Medulla oblongata (tissue), 1 donor: Measurements from ENCODE around the gene LAMB4.
A peak's percentile ranks its signal among the peaks of the same experiment; 100 is the strongest.

Experiments
- DNase-seq: peaks from one replicate; pipeline ENCODE4 v3.0.0-alpha.2; 2015; ENCODE audit errors: extremely low spot score

LAMB4 gene

DNA sequence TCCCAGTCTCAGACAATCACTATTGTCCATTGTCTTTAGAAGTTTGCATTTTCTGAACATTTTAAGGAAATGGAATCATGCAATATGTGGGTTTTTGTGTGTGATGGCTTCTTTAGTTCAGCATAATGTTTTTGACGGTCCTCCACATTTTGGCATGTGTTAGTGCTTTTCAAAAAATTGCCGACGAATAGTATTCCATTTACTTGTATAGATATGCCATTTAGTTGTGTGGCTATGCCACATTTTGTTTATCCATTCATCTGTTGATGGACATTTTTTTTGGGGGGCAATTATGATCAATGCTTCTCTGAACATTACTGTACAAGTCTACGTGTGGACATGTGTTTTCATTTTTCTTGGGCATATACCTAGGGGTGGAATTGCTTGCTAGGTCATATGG, 12.0 kb upstream of the LAMB4 start:
- DNase-seq = peak; percentile 15

DNA sequence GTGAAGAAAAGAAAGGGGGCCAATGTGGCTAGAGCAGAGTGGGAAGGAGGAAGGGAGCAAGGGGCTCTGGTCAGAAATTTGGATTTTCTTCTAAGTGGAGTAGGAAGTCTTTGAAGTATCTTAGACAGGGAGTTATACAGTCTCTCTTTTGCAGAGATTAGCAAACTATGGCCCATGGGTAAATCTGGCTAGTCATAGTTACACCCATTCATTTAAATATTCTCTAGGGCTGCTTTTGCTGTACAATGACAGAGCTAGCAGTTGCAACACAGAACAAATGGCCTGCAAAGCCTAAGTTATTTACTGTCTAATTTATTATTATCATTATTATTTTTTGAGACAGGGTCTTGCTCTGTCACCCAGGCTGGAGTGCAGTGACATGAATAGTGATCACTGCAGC, 10.5 kb upstream of the LAMB4 start:
- DNase-seq = no peak

DNA sequence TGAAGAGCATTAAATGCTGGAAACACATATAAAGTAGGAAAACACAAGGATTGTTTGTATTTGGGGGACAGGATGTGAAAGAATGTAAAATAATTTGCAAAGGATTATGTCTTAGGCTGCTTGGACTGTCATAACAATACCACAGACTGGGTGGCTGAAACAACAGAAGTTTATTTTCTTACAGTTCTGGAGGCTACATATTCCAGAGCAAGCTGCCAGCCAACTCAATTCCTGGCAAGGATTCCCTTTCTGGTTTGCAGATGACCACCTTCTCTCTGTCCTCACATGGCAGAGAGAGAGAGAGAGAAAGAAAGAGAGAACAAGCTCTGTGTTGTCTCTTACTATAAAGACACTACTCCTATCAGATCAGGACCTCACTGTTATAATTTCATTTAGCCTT, 8.8 kb upstream of the LAMB4 start:
- DNase-seq = no peak

DNA sequence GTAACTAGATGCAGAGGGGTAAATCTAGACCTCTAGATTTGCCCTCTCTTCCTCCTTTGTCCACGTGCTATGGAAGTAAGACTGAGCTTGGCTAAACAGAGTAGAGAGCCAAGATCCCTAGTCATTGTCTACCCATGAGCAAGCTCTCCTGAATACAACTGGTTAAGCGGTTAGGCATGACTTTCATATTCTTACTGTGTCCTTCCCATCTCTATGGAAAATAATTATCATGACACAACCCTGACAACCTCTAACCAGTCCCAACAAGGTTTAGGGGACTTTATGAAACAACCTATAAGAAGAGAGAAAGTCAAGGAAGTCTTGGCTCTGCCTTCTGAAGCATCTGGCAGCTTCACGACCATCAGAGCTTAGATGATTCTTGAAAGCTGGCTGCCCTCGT, 7.8 kb upstream of the LAMB4 start:
- no peak for DNase-seq

DNA sequence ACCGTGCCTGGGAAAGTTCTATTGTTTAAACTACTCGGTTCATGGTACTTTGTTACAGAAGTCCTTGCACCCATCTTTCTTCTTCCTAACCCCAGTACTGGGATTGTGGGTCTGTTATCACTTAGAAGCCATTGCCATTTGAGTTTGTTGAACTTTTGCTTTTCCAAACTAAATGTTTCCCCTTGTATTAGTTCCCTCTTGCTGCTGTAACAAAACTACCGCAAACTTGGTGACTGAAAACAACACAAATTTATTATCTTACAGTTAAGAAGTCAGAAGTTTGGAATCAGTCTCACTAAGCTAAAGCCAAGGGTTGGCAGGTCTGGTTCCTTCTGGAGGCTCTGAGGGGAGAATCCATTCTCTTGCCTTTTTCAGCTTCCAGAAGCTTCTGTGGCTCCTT, 6.9 kb upstream of the LAMB4 start:
- DNase-seq = no peak

DNA sequence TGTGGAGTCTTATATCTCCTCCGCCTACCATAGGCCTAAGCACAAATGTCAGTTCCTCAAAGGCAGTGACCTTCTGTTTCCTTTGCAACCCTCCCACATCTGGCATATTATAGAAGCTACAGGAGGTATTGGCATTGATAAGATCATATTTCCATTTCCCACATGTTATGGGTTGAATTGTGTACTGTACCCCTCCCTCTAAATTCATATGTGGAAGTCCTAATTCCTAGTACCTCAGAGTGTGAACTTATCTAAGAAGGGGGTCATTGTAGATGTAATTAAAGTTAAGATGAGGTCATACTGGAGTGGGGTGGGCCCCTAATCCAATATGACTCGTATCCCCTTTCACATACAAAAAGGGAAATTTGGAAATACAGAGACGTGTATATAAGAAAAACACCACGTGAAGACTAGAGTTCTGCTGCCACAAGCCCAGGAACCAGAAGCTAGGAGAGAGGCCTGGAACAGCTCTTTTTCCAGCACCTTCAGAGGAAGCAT, 6.1 kb upstream of the LAMB4 start:
- no peak for DNase-seq

DNA sequence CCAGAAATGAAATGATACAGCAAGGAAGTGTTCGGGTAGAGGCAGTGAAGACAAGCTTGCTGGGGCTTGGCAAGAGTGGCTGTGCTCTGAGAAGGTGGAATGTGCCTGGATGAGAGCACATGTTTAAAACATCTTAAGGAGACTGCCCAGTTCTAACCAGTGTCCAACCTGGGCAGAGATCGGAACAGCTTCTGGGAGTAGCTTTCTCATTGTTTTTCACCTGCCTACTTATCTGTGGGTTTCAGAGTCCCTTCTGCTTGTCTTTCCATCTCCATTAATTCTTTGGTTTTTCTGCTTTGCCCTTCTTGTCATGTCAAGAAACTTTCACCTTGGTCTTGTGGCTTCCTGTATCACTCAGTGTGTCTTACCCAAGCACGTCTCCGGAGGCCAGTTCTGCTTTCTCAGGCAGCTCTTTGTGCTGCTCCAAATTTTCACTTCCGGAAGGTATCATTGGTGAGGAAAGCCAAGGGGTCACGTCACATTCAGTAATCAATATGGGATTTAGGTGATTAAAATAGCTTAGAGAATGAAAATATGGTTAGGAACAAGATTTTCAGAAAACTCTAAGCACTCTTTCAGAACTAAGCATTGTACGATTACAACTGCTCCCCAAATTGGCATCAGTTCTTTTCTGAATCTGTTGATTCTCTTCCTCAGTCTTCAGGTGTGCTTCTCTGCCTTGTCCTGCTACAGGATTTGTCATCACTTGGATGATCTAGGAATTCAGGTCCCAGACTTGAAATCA, 5.5 kb upstream of the LAMB4 start:
- DNase-seq = no peak

DNA sequence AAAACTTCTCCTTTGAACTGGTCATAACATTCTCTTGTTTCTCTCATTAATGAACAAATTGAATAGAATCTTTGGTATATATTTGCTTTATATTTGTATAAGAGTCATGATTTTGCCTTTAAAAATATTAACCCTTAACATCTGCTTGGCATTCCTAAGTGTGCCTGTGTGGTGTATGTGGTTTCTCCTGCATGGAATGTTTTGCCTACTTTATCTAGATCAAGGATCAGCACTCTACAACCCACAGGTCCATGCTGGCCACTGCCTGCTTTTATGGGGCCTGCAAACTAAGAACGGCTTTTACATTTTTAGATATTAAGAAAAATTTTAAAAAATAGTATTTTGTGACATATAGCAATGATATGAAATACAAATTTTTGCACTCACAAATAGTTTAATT, 4.3 kb upstream of the LAMB4 start:
- no peak for DNase-seq

DNA sequence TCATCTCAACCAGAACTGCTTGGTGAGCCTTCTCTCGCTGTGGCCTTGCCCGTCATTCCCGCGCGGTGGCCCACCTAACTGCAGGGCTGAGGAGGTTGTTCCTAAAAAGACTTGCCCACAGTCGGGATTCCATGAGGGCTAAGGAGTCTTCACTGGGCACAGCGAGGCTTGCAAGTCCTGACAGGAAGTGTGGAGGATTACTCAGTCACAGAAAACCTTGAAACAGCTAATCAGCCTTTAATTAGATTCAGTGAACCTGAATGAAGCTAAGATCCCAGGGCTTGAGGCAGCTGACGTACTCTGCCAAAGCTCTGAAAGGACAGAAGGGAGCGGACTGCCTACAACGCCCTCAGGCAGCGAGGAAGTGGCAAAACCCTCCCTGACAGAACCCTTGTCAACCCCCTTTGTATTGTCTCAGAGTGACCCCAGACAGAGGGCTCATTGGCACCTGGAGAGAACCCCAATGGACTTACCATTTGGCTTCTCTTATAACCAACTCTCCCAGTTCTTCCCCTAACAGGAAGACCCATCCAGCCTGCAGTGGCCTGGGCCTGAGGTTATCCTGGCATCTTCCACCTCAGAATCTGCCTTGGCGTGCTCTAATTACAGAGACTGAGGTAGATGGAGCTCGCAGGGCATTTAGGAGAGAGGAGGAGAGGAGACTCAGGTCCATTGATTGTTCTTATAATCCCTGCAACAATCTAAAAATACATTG, 2.5 kb upstream of the LAMB4 start:
- no peak for DNase-seq

DNA sequence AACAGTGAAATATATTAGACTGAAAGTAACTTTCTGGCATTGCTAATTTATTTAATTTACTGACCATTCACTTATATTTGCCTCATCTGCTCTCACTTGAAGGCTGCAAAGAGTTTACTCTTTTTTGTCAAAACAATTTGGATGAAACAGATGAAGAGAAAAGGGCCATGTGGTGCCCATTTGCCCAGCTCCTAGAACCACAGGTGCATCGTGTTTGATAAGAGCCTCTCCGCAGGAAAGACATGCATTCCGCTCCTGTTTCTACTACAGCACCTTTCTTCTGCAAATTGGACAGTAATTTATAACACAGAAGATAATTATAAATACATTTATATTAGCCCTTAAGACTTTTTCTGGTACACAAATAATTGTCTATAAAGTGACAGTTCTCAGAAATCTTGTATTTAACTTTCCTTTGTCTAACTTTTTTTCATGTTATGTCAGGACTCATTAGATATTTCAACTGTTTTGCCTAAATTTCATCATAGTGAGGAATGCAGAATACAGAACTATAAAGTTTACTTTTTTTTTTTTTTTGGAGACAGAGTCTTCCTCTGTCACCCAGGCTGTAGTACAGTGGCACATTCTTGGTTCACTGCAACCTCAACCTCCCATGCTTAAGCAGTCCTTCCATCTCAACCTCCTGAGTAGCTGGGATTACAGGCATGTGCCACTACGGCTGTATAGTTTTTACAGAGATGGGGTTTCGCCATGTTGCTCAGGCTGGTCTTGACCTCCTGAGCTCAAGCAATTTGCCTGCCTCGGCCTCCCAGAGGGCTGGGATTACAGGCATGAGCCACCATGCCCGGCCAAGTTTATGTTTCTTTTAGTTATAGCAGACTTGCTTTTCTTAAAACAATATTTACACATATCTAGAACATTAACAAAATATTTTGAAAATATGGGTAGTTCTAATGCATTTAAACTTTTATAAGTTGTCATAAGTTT, 869 bp downstream of the LAMB4 start:
- DNase-seq = no peak

DNA sequence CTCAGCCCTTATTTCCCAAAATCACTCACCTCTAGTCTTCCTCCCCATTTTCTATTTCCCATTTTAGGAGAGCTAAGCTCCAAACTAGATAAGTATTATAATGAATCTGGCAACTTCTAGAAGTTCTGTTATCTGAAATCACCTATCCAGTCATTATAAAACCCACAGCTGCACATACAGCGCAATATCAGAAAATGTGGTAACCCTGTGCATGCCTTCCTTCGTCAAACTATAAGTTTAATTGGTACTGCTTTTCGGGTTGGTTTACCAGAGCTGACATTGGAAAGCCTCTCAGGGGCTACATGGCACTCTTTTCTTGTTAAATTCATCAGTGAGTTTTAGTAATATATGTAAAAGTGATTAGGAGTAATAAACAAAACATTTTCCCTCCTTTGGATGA, 1.6 kb downstream of the LAMB4 start:
- no peak for DNase-seq

DNA sequence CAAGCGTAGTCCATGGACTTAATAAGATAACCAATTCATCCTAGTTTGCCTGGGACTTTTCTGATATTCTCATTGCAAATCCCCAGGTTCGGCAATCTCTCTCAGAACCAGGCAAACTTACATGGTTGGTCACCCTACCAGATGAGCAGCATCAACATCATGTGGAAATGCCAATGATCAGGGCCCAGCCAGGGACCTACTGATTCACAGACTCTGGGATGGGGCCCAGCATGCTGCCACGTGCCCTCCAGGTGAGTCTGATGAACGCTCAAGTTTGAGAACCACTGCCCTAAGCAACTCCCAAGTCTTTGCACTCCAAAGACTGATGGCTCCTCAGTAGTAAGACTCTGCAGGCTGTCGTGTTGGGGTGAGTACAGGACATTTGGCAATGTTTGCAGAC, 2.7 kb downstream of the LAMB4 start:
- no peak for DNase-seq

DNA sequence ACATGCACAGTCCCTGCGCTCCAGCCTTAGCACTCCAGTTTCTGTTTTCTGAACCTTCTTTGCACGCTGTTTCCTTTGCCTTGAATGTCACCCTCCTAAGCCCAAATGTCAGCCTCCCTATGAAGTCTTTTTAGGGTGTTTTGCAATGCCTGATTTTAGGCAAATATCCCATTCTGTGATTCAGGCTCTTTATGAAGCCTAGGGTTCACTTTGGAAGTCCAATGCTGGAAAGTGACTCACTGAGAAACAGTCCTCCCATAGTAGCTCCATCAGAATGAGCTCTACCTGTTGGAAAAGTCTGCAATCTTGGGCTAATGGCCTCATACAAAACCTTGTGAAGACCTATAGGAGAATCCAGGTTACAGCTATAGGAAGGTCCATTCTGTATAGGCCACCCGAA, 5.3 kb downstream of the LAMB4 start:
- DNase-seq = no peak

DNA sequence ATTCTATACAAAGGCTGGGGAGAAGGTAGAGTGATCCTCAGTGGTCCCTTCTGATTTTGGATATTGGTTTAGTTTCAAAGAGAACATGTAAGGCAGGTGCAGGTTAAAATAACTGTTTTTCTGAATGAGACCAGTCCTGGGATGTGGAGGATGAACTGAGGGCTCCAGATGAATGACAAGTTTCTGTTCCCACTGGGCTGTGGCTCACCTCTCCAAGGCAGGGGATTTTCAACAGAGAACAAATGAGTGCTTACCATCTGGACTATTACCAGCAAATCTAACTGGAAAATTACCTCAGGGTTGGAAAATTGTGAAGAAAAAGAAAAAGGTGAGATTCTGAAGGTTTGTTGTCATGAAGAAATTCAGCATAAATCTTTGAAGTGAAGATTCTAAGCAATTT, 8.0 kb downstream of the LAMB4 start:
- no peak for DNase-seq

DNA sequence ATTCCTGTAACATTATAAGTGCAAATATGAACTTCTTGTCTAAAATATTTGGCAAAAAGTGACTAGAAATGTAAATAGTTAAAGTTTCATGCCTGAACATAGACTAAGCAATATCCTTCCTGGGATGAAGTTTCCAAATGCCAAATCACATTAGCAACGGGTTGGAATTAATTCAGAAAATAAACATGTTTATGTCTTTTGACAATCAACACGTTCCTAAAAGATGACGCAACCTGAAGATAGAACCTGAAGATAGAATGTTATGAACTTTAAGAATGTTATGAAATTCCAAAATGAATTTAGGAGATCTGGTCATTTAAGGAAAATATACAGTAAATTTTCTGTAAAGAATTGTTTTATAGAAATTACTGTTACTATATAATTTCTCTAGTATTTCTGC, 9.2 kb downstream of the LAMB4 start:
- no peak for DNase-seq

DNA sequence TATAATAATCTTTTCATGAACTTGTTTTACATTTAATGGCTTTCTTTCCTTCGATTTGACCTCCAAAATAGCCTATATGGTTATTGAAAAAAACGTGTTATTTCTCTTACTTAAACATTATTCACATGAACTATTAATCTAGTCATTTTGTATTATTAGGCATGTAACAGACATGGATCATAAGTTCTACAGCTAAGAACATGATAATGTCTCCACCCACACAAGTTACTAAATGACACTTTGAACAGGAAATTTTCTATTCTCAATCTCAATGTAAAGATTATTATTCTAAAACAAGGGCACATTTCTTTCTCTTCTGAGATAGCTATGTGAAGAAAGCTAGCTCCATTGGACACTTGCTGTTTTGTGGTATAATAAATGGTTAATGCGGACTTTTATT, 10.0 kb downstream of the LAMB4 start:
- no peak for DNase-seq

DNA sequence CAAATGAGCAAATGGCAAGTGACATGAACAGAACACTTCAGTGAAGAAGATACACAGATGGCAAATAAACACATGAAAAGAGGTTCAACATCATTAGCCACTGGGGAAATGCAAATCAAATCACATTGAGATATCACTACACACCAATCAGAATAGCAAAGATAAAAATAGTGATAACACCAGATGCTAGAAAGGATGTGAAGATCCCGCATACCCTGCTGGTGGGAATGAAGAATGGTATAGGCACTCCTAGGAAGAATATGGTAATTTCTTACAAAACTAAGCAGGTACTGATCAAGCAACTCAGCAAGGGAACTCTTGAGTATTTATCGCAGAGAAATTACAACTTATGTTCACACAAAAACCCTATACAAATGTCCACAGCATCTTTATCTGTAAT, 11.2 kb downstream of the LAMB4 start:
- DNase-seq = no peak

DNA sequence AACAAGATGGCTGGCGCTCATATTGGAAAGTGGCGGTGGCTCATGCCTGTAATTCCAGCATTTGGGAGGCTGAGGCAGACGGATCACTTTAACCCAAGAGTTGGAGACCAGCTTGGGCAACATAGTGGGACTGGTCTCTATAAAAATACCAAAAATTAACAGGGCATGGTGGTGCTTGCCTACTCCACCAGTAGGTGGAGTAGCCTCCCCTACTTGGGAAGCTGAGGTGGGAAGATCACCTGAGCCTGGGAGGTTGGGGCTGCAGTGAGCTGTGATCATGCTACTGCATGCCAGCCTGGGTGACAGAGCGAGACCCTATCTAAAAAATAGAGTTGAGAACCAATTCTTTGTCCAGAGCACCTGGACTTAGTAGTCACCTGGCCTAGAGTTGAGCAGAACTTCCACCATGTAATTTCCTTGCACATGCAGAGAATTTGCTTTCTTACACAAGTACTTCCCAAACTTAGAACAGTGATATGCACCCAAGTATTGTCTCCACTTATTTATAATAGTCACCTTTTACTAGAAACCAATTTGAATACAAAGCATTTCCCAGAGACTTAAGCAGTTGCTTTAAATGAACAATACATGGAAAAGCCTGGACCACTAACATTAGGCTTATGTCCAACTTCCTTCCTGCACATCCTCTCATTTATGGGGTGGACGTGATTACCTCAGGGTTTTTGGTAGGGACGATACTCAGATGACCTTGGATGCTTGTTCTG, 15.9 kb downstream of the LAMB4 start:
- DNase-seq = no peak

DNA sequence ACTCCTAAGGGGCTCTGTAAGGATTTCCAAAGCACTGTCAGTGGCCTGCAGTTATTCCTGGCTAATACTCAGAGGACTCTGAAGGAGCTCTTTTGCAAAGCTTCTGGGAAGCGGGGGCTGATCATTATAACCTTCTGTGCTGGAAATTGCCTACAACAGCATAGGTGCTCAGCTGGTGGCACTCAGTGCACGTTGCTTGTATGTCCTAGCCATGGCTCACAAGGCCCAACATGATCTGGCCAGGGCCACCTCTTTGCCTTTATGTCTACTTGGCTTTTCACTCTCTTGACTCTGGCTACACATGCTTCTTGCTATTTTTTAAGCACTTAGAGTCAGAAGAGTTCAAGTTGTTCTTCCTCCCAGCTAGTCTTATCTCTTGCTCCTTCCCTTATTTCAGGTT, 17.5 kb downstream of the LAMB4 start:
- no peak for DNase-seq

DNA sequence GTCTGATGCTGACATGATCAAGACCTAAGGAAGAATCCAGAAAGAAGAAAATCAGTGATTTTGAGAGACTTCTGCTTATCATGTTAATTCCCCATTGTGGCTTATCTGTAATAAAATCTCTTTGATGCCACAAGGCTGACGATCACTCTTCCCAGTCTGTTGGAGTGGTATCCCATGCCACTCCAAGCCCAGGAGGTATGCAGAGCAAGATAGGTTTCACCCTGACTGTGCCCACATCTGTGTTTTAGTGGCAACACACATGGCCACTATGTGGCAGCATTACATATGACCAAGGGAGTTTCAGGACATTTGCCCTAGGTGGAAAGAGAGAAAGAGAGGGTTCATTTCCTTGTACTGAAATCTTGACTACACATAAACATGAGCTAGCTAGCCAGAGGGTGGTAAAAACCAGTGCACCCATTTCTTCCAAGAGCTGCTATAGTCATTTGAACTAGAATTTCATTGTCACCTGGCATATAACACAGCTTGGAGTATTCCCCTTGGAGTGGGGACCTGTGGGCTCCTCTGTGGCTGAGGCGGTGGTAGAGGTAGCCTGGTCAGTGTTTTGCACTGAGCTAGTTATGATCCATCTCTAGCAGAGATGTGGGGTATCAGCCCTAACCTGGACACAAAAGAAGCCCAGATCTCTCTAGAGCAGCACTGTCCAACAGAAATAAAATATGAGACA, 20.8 kb downstream of the LAMB4 start:
- DNase-seq = peak; percentile 21

DNA sequence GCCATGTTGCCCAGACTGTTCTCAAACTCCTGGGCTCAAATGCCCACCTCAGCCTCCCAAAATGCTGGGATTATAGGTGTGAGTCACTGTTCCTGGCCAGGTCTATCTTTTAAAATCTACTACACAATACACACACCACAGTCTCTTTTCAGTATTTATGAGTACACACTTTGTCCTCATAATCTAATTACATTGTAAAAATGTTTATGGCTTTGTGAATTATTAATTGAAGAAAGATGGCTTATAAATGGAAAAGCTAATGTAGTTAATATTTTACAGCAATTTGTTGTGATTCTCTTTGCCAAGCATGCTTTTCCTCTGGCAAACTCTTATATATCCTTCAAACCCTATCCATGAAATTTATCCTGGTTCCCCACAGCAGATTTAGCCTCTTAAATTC, 22.0 kb downstream of the LAMB4 start:
- DNase-seq = no peak
